NT2/D1 (cell line): ENCODE results near the gene OMG.

Source experiments
- SUZ12 ChIP-seq: IDR thresholded peaks from 2 replicates; pipeline ENCODE4 v1.6.1; 2011; ENCODE audit not compliant: insufficient read length, insufficient read depth; ENCODE audit errors: extremely low read depth
- ZNF274 ChIP-seq: IDR thresholded peaks from 2 replicates; pipeline ENCODE4 v1.6.1; 2011; ENCODE audit warnings: mild to moderate bottlenecking, low read depth, low read length

- TF ChIP-seq SUZ12 (no peak), ZNF274 (no peak)
These were observed 24.2 kb downstream of the OMG start for GRCh38 chr17:31272803-31273202.
